ENCODE results near the gene TMEM168. TPM values are rescaled to one million over a fixed set of nuclear protein-coding genes. Genes with fewer than 3 reads are reported as not detected.

TMEM168 gene
- total and polyA plus RNA-seq, 2 of the 13 experiments (the other 11 are each of a cell fraction or from before 2014, with no cell fraction given): 8.7 to 15.7 TPM

DNA sequence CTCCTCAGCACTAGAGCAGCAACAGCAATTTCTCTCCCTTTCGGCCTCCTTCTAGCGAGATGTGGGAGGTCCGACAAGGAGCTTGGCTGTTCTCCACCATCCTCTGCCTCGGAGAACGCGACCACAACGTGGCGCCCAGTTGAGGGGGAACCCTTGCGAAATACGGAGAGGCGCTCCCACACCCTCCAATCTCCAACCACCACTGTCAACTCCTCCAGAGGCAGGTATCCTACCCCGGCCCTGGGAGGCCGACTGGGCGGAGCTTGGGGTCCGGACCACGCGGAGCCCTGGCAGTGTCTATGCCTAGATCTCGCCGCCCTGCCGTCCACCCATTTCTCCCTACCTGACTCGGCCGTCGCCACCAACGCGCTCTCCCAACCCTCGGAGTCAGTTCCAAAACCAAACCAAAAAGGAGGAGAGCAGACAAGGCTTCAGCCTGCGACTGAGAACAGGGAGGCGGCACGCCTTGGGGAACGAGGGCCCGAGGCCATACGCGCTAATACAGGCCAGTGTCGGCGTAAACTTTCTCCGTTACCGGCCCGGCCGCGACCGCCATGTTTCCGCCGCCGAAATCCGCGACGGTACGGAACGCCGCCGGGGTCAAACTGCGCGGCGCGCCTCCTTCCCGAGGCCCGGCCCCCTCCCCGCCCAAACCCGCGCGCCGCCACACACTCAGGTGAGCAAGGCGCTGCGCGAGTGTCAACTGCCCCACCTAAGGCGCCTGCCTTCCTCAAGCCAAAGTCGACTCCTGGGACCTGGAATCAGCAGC lies at the start of gene TMEM168 (continued):
- TF ChIP-seq CHD4 (IDR thresholded peaks at IDR 0.05; ENCODE audit: borderline replicate concordance, low read length) (no peak), FOXM1 (CRISPR knock-in tag; IDR thresholded peaks at IDR 0.05) (no peak), ESRRA (CRISPR knock-in tag; IDR thresholded peaks at IDR 0.05; ENCODE audit: low read depth) (no peak), ELF3 (CRISPR knock-in tag; IDR thresholded peaks at IDR 0.05) (no peak), ZNF563 (CRISPR knock-in tag; IDR thresholded peaks at IDR 0.05) (no peak; the same call in 1 of the 2 replicates), ZNF788 (CRISPR knock-in tag; IDR thresholded peaks at IDR 0.05; ENCODE audit: borderline replicate concordance) (peak; percentile 55; the same call in 1 of the 2 replicates), GTF3A (CRISPR knock-in tag; conservative IDR thresholded peaks at IDR 0.05) (no peak), ZNF335 (CRISPR knock-in tag; IDR thresholded peaks at IDR 0.05) (no peak), SSRP1 (CRISPR knock-in tag; IDR thresholded peaks at IDR 0.05) (no peak), ELF4 (CRISPR knock-in tag; IDR thresholded peaks at IDR 0.05; ENCODE audit: borderline replicate concordance) (no peak), CEBPG (CRISPR knock-in tag; IDR thresholded peaks at IDR 0.05) (peak; percentile 76), PLRG1 (conservative IDR thresholded peaks at IDR 0.05) (no peak), ZNF7 (CRISPR knock-in tag; IDR thresholded peaks at IDR 0.05) (no peak), ZNF232 (CRISPR knock-in tag; IDR thresholded peaks at IDR 0.05; ENCODE audit: borderline replicate concordance) (no peak; the same call in 1 of the 2 replicates), ZMAT3 (CRISPR knock-in tag; conservative IDR thresholded peaks at IDR 0.05) (no peak), DMAP1 (CRISPR knock-in tag; IDR thresholded peaks at IDR 0.05) (peak; percentile 83), TCF7 (IDR thresholded peaks at IDR 0.05; ENCODE audit: low read depth) (0 out of 2 replicates have a peak, but pooled peaks have one; percentile 12), ZNF790 (CRISPR knock-in tag; IDR thresholded peaks at IDR 0.05; ENCODE audit: borderline replicate concordance) (peak; percentile 47; the same call in 1 of the 2 replicates), ZBTB21 (CRISPR knock-in tag; IDR thresholded peaks at IDR 0.05) (no peak), KLF16 (CRISPR knock-in tag; IDR thresholded peaks at IDR 0.05) (0 out of 4 replicates have a peak, but pooled peaks of 1 of the 2 experiments have one; percentile 39), ZBTB3 (CRISPR knock-in tag; IDR thresholded peaks at IDR 0.05; ENCODE audit: borderline replicate concordance, low read depth) (no peak), MTA1 (CRISPR knock-in tag; IDR thresholded peaks at IDR 0.05; ENCODE audit: borderline replicate concordance) (no peak), GABPA (IDR thresholded peaks at IDR 0.05; ENCODE audit: low read depth, low read length) (no peak), GABPA (CRISPR knock-in tag; IDR thresholded peaks at IDR 0.05; ENCODE audit: low read depth) (no peak)
- TF ChIP-seq, protein P1, sequence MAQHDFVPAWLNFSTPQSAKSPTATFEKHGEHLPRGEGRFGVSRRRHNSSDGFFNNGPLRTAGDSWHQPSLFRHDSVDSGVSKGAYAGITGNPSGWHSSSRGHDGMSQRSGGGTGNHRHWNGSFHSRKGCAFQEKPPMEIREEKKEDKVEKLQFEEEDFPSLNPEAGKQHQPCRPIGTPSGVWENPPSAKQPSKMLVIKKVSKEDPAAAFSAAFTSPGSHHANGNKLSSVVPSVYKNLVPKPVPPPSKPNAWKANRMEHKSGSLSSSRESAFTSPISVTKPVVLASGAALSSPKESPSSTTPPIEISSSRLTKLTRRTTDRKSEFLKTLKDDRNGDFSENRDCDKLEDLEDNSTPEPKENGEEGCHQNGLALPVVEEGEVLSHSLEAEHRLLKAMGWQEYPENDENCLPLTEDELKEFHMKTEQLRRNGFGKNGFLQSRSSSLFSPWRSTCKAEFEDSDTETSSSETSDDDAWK (CRISPR knock-in tag; IDR thresholded peaks at IDR 0.05): no peak
- TF ChIP-seq, protein P2, sequence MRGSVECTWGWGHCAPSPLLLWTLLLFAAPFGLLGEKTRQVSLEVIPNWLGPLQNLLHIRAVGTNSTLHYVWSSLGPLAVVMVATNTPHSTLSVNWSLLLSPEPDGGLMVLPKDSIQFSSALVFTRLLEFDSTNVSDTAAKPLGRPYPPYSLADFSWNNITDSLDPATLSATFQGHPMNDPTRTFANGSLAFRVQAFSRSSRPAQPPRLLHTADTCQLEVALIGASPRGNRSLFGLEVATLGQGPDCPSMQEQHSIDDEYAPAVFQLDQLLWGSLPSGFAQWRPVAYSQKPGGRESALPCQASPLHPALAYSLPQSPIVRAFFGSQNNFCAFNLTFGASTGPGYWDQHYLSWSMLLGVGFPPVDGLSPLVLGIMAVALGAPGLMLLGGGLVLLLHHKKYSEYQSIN (CRISPR knock-in tag; IDR thresholded peaks at IDR 0.05; ENCODE audit: borderline replicate concordance): no peak
- TF ChIP-seq, protein P3, sequence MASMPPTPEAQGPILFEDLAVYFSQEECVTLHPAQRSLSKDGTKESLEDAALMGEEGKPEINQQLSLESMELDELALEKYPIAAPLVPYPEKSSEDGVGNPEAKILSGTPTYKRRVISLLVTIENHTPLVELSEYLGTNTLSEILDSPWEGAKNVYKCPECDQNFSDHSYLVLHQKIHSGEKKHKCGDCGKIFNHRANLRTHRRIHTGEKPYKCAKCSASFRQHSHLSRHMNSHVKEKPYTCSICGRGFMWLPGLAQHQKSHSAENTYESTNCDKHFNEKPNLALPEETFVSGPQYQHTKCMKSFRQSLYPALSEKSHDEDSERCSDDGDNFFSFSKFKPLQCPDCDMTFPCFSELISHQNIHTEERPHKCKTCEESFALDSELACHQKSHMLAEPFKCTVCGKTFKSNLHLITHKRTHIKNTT (CRISPR knock-in tag; IDR thresholded peaks at IDR 0.05): no peak
- TF ChIP-seq, protein P4, sequence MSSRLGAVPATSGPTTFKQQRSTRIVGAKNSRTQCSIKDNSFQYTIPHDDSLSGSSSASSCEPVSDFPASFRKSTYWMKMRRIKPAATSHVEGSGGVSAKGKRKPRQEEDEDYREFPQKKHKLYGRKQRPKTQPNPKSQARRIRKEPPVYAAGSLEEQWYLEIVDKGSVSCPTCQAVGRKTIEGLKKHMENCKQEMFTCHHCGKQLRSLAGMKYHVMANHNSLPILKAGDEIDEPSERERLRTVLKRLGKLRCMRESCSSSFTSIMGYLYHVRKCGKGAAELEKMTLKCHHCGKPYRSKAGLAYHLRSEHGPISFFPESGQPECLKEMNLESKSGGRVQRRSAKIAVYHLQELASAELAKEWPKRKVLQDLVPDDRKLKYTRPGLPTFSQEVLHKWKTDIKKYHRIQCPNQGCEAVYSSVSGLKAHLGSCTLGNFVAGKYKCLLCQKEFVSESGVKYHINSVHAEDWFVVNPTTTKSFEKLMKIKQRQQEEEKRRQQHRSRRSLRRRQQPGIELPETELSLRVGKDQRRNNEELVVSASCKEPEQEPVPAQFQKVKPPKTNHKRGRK (CRISPR knock-in tag; IDR thresholded peaks at IDR 0.05): no peak
